C4-2B (cell line): Measurements from ENCODE around the gene SIRT5.

Source experiments
- ZFX ChIP-seq: fragments of 450-650 bp; IDR thresholded peaks from 2 replicates; pipeline ENCODE4 v1.6.1; 2017
- TF ChIP-seq, protein P1 (sequence below): fragments of 450-650 bp; conservative IDR thresholded peaks from 2 replicates; pipeline ENCODE4 v1.5.1; 2017; ENCODE audit warnings: mild to moderate bottlenecking

DNA sequence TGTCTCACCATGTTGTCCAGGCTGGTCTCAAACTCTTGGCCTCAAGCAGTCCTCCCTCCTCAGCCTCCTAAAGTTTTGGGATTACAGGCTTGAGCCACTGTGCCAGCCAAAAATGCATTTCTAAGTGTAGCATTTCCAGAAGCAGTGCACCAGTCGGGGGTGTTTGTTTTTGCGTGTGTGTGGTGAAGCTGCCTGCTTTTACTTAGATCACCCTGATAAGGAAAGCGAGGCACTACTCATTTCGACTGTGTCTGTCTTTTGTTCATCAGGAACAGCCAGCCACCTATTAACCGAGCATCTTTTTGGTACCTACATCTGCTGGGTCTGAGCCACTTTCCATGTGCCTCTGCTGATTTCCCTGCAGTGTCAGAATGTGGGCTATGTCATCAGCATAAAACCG is 18.7 kb downstream of the SIRT5 start:
- TF ChIP-seq, protein P1, sequence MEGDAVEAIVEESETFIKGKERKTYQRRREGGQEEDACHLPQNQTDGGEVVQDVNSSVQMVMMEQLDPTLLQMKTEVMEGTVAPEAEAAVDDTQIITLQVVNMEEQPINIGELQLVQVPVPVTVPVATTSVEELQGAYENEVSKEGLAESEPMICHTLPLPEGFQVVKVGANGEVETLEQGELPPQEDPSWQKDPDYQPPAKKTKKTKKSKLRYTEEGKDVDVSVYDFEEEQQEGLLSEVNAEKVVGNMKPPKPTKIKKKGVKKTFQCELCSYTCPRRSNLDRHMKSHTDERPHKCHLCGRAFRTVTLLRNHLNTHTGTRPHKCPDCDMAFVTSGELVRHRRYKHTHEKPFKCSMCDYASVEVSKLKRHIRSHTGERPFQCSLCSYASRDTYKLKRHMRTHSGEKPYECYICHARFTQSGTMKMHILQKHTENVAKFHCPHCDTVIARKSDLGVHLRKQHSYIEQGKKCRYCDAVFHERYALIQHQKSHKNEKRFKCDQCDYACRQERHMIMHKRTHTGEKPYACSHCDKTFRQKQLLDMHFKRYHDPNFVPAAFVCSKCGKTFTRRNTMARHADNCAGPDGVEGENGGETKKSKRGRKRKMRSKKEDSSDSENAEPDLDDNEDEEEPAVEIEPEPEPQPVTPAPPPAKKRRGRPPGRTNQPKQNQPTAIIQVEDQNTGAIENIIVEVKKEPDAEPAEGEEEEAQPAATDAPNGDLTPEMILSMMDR, result no peak
- TF ChIP-seq ZFX, result no peak
